Gastroesophageal sphincter (tissue), 3 donors: ENCODE results near the gene TAF15.

ENCODE experiments used
- CTCF ChIP-seq, 4 experiments: fragments of 200-600 bp in 2 of 4; fragments of 450-650 bp in 2 of 4; sonication (generic) in 1 of 4; IDR thresholded peaks; one replicate each; pipeline ENCODE4 v1.5.1; 2017 to 2019; ENCODE audit warnings: antibody characterized with exemption in 4 of 4, mild to moderate bottlenecking in 2 of 4, moderate library complexity in 2 of 4
- EP300 ChIP-seq: sonication (generic); formaldehyde crosslinking; IDR thresholded peaks from one replicate; pipeline ENCODE4 v1.6.1; 2017; ENCODE audit warnings: antibody characterized with exemption, mild to moderate bottlenecking
- POLR2A ChIP-seq, 2 donors: fragments of 450-650 bp; IDR thresholded peaks; one replicate each; pipeline ENCODE4 v1.6.1; 2017; ENCODE audit warnings: antibody characterized with exemption in 2 of 2, mild to moderate bottlenecking in 2 of 2, moderate library complexity in 1 of 2

- TF ChIP-seq CTCF (IDR thresholded peaks at IDR 0.05) (no peak), EP300 (no peak), POLR2A (IDR thresholded peaks at IDR 0.05) (no peak)
Measured at GRCh38 chr17:35807371-35808144, 1.7 kb upstream of the TAF15 start.
